OCI-LY1 (cell line): ENCODE results near the gene MTG2.

ENCODE experiments used
- CTCF ChIP-seq: fragments of 200-600 bp; sonication (generic), shearing (Covaris generic); IDR thresholded peaks from 2 replicates; pipeline ENCODE4 v1.5.1; 2017; ENCODE audit warnings: mild to moderate bottlenecking, antibody characterized with exemption, low read length, moderate library complexity, mixed read lengths
- EZH2 ChIP-seq: fragments of 200-600 bp; sonication (generic), shearing (Covaris generic); IDR thresholded peaks from 2 replicates; pipeline ENCODE4 v1.8.0; 2017; ENCODE audit warnings: borderline replicate concordance, mixed run types, mild to moderate bottlenecking, antibody characterized with exemption, low read length, moderate library complexity, mixed read lengths

DNA sequence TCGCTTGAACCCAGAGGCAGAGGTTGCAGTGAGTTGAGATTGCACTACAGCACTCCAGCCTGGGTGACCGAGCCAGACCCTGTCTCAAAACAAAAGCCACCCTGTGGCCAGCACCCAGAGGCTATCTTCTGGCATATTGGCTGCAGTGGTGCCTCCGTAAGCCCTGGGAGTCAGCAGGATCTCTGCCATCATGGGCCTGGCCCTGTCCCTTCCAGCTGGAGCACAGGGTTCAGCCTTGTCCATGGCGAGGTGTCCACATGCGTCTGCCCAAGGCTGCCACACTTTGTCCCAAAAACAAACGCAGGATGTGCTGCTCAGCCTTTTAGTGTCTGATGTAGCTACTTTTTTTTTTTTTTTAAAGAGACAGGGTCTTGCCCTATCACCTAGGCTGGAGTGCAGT is 15.4 kb upstream of the MTG2 start:
- no peak for TF ChIP-seq EZH2
- no peak for TF ChIP-seq CTCF
